ENCODE results near the gene RPL18A. TPM values are rescaled to one million over a fixed set of nuclear protein-coding genes. Genes with fewer than 3 reads are reported as not detected.

RPL18A gene
- total RNA-seq, 4 donors from 2014 or later = 649 to 2,637 (median 1,942) TPM

GRCh38 chr19:17835182-17836006 lies 24.3 kb upstream of the RPL18A start:
- intact Hi-C loops (cut with DNase I; ENCODE audit: low total_unique reads) = no loop called here
- Histone ChIP-seq H3K9me3 (no peaks in the 10 kb centered on the region), H3K36me3 (no peaks in the 10 kb centered on the region), H3K4me1 (no peaks in the 10 kb centered on the region), H3K4me3 (no peak overlapping the region), H3K27me3 (no peaks in the 10 kb centered on the region), H3K27ac (no peak overlapping the region)
- DNase-seq = no peak
- TF ChIP-seq POLR2A (IDR thresholded peaks at IDR 0.05) = no peak
- TF ChIP-seq CTCF (IDR thresholded peaks at IDR 0.05) = no peak

GRCh38 chr19:17836530-17836929 lies 23.2 kb upstream of the RPL18A start:
- TF ChIP-seq CTCF (IDR thresholded peaks at IDR 0.05) (no peak), POLR2A (IDR thresholded peaks at IDR 0.05) (no peak)
- intact Hi-C loops (cut with DNase I; ENCODE audit: low total_unique reads) = no loop called here
- Histone ChIP-seq H3K9me3 (no peaks in the 10 kb centered on the region), H3K4me3 (no peak overlapping the region), H3K27ac (no peak overlapping the region), H3K36me3 (no peaks in the 10 kb centered on the region), H3K27me3 (no peaks in the 10 kb centered on the region), H3K4me1 (no peaks in the 10 kb centered on the region)
- no peak for DNase-seq

GRCh38 chr19:17837972-17838371 lies 21.7 kb upstream of the RPL18A start:
- Histone ChIP-seq H3K4me3 (no peak overlapping the region), H3K36me3 (no peaks in the 10 kb centered on the region), H3K9me3 (no peaks in the 10 kb centered on the region), H3K27me3 (no peaks in the 10 kb centered on the region), H3K27ac (no peak overlapping the region), H3K4me1 (no peaks in the 10 kb centered on the region)
- intact Hi-C loops (cut with DNase I; ENCODE audit: low total_unique reads) = no loop called here
- TF ChIP-seq POLR2A (IDR thresholded peaks at IDR 0.05) (no peak), CTCF (IDR thresholded peaks at IDR 0.05) (no peak)
- no peak for DNase-seq

GRCh38 chr19:17840019-17840418 lies 19.7 kb upstream of the RPL18A start:
- DNase-seq = no peak
- no peak overlapping the region for H3K4me3 ChIP-seq
- no peaks in the 10 kb centered on the region for H3K9me3 ChIP-seq
- TF ChIP-seq POLR2A (IDR thresholded peaks at IDR 0.05) = no peak
- TF ChIP-seq CTCF (IDR thresholded peaks at IDR 0.05) = no peak
- H3K36me3 ChIP-seq = no peaks in the 10 kb centered on the region
- no peak overlapping the region for H3K27ac ChIP-seq
- H3K4me1 ChIP-seq = no peaks in the 10 kb centered on the region
- intact Hi-C loops (cut with DNase I; ENCODE audit: low total_unique reads) = no loop called here
- H3K27me3 ChIP-seq = no peaks in the 10 kb centered on the region

GRCh38 chr19:17841371-17841809 lies 18.3 kb upstream of the RPL18A start:
- Histone ChIP-seq H3K27ac (no peak overlapping the region), H3K4me1 (no peaks in the 10 kb centered on the region), H3K36me3 (no peaks in the 10 kb centered on the region), H3K9me3 (no peaks in the 10 kb centered on the region), H3K4me3 (peak overlapping the region in 1 of 2 donors; percentile 41), H3K27me3 (no peaks in the 10 kb centered on the region)
- no peak for DNase-seq
- intact Hi-C loops (cut with DNase I; ENCODE audit: low total_unique reads) = no loop called here
- TF ChIP-seq CTCF (IDR thresholded peaks at IDR 0.05) (no peak), POLR2A (IDR thresholded peaks at IDR 0.05) (no peak)
